Pancreas (tissue), 10 donors: Measurements from ENCODE around the gene CELF3. TPM values are rescaled to one million over a fixed set of nuclear protein-coding genes. Genes with fewer than 3 reads are reported as not detected.
"Not testable (repeated sequence)": the region's sequence is repeated elsewhere in the genome, so short reads cannot be mapped to it uniquely, and the experiment has no call there.

Source experiments
- ATAC-seq, 4 donors: fragments of 200-7000 bp; cut with Tn5 transposase; one replicate each; pipeline versions ENCODE4 v1.8.0 to v1.9.1; 2020; ENCODE audit warnings: mild to moderate bottlenecking in 4 of 4, moderate library complexity in 4 of 4
- DNase-seq, 6 donors: peaks; one replicate each; pipeline ENCODE4 v3.0.0-alpha.2; 2020
- FAIRE-seq: peaks from 2 replicates; lab custom pipeline; 2012; peaks lifted over from hg19 to GRCh38; lab: Jason Lieb, UNC
- H3K27ac ChIP-seq, 4 donors: fragments of 200-600 bp; sonication (generic); 1 replicate in 3 of 4; 2 replicates in 1 of 4; pipeline versions ENCODE4 v1.5.0 to v1.8.0; 2020
- H3K27me3 ChIP-seq, 4 donors: fragments of 200-600 bp; one replicate each; pipeline ENCODE4 v1.8.0; 2021
- H3K36me3 ChIP-seq, 3 donors: fragments of 200-600 bp; sonication (generic) in 1 of 3; one replicate each; pipeline versions ENCODE4 v1.5.0 to v1.8.0; 2020 to 2021
- H3K4me1 ChIP-seq, 3 donors: fragments of 200-600 bp; one replicate each; pipeline ENCODE4 v1.8.0; 2021
- H3K4me3 ChIP-seq, 4 donors: fragments of 200-600 bp; sonication (generic) in 2 of 4; one replicate each; pipeline versions ENCODE4 v1.5.0 to v1.8.0; 2020 to 2021
- H3K9me3 ChIP-seq, 4 donors: fragments of 200-600 bp; one replicate each; pipeline ENCODE4 v1.8.0; 2021
- CTCF ChIP-seq, 4 donors: fragments of 200-600 bp; sonication (generic) in 3 of 4; IDR thresholded peaks; one replicate each; pipeline versions ENCODE4 v1.5.0 to v1.8.0; 2021; ENCODE audit warnings: antibody characterized with exemption in 4 of 4
- WGBS, 2 donors: extraction: QIAGEN DNeasy Blood & Tissue Kit; methylation state at CpG; one replicate each; pipeline ENCODE4 v1.1.7; 2013; 5-methylcytosine and 5-hydroxymethylcytosine counted together
- intact Hi-C, 3 donors: fragments of 100-400 bp; cut with DNase I; formaldehyde crosslinking; loops; one replicate each; pipeline versions ENCODE4 v1.11.1 to v1.14.2; 2022
- polyA plus RNA-seq, 2 donors: library from polyadenylated mRNA; stranded (reverse); fragments of 200-250 nt; gene quantifications; one replicate each; pipeline ENCODE4 v1.2.3, GENCODE V29; 2013
- total RNA-seq, 6 donors: library from RNA; stranded (reverse); fragmentation: NEBNext Ultra II Directional in 4 of 6; extraction: Animal tissue kit (Norgen Biotek cat#: 25700) in 4 of 6; gene quantifications; one replicate each; pipeline versions ENCODE4 v1.2.1 to v1.2.4, GENCODE V29; 2021 to 2023
- donor health status: healthy with polysubstance abuse.
- donor health status: DM: no; HTN: no; CAD: no; lungs with moderate emphysema.
- donor health status: DM: no; HTN: no; CAD: no.
- donor health status: control.
- donor health status: control.
- donor health status: Bipolar disorder and iron deficiency.
- donor health status: DM: yes; HTN: yes; CAD: no.
- donor health status: DM: no; HTN: no; CAD: no.
- donor health status: DM: no; HTN: no; CAD: no.
- donor health status: DM: yes; HTN: yes; CAD: no.

The CELF3 gene
- total and polyA plus RNA-seq, 8 donors: 1.1 to 76.3 (median 5.9) TPM

DNA sequence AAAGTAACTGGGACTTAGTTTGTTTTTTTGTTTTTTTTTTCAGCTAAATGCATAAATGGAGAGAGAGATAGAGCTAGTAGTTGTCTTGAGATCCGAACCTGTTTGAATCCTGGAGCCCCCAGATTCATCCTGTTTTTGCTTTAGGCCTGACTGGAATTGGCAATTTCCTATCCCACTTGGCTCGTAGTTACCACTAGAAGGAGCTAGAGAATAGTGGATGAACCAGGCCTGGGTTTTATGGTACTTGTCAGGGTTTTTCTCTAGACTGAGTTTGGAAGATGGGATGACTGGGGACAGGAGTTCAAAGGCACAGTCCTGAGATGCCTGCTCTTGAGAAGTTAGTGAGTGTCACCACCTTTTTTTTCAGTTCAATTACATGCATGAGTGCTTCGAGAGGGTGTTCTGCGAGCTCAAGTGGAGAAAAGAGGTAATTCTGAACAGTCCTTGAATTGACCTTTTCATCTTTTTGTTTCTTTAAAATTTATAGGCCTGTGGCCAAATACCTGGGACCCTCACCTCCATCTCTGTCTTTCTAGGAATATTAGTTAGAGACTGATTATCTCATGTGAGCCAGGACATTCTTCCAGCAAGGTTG is 23.4 kb downstream of the CELF3 start:
- no peak for FAIRE-seq

GRCh38 chr1:151692226-151692625 is 24.4 kb downstream of the CELF3 start:
- FAIRE-seq (no peak), ATAC-seq (no peak), DNase-seq (no peak)
- intact Hi-C loops: no loop called here
- Histone ChIP-seq H3K9me3 (no peaks in the 10 kb centered on the region), H3K27ac (no peak overlapping the region), H3K27me3 (no peaks in the 10 kb centered on the region), H3K36me3 (peaks cover 0 to 11% (median under 1%) of the 10 kb centered on the region in 3 donors), H3K4me1 (no peaks in the 10 kb centered on the region), H3K4me3 (no peak overlapping the region)
- WGBS, 2 donors: 89 to 95% methylated on average over 3 of the region's 3 CpGs
- no peak for TF ChIP-seq CTCF (IDR thresholded peaks at IDR 0.05)

More for the DNA sequence above, 23.4 kb downstream of the CELF3 start:
- DNase-seq (no peak), ATAC-seq (peak in 3 of 4 donors; percentile 66 to 72 (median 69))
- 79% methylated on average over 4 of the region's 4 CpGs for WGBS, 2 donors
- Histone ChIP-seq H3K27me3 (no peaks in the 10 kb centered on the region), H3K36me3 (peaks cover 0 to 11% (median 4%) of the 10 kb centered on the region in 3 donors), H3K27ac (no peak overlapping the region), H3K9me3 (no peaks in the 10 kb centered on the region), H3K4me3 (no peak overlapping the region), H3K4me1 (no peaks in the 10 kb centered on the region)
- intact Hi-C loops: no loop called here
- TF ChIP-seq CTCF (IDR thresholded peaks at IDR 0.05): peak in 2 of 4 donors; percentile 31 to 35

- no peak for DNase-seq
- Histone ChIP-seq H3K27ac (no peak overlapping the region), H3K9me3 (no peaks in the 10 kb centered on the region), H3K4me3 (no peak overlapping the region), H3K27me3 (no peaks in the 10 kb centered on the region), H3K4me1 (no peaks in the 10 kb centered on the region), H3K36me3 (peaks cover 0 to 17% (median 8%) of the 10 kb centered on the region in 3 donors)
- WGBS, 2 donors: 80 to 85% methylated on average over 4 of the region's 4 CpGs
- intact Hi-C loops: no loop called here
- no peak for TF ChIP-seq CTCF (IDR thresholded peaks at IDR 0.05)
- ATAC-seq: no peak
- no peak for FAIRE-seq
Observed at GRCh38 chr1:151689494-151689893, 27.1 kb downstream of the CELF3 start.

GRCh38 chr1:151686561-151686960 is 30.0 kb downstream of the CELF3 start:
- H3K27ac ChIP-seq: no peak overlapping the region
- no peak for FAIRE-seq
- intact Hi-C loops: no loop called here
- no peaks in the 10 kb centered on the region for H3K27me3 ChIP-seq
- no peak for TF ChIP-seq CTCF (IDR thresholded peaks at IDR 0.05)
- WGBS, 2 donors: 80 to 87% methylated on average over 2 of the region's 2 CpGs
- no peaks in the 10 kb centered on the region for H3K4me1 ChIP-seq
- no peak for DNase-seq
- peaks cover 0 to 17% (median 8%) of the 10 kb centered on the region in 3 donors for H3K36me3 ChIP-seq
- no peak for ATAC-seq
- H3K4me3 ChIP-seq: no peak overlapping the region
- no peaks in the 10 kb centered on the region for H3K9me3 ChIP-seq

DNA sequence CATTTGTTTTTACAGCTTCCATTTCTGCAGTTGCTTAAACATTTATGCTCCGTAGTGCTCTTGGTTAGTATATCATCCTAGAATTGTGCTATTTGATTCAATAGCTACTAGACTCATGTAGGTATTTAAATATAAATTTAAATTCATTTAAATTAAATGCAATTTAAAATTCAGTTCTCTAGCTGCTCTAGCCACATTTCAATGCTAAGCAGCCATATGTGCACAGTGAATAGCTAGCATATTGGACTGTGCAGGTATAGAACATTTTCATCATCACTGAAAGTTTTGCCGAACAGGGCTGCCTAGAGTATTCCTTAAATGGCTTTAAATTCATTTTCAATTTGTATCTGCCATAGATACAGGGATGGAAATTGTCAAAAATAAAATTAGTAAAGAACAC is 32.5 kb downstream of the CELF3 start:
- no peaks in the 10 kb centered on the region for H3K27me3 ChIP-seq
- FAIRE-seq (no peak), DNase-seq (no peak), ATAC-seq (no peak)
- no peak overlapping the region for H3K27ac ChIP-seq
- H3K4me1 ChIP-seq: no peaks in the 10 kb centered on the region
- H3K9me3 ChIP-seq: no peaks in the 10 kb centered on the region
- WGBS, 2 donors: 95 to 98% methylated on average over 2 of the region's 2 CpGs
- no peak overlapping the region for H3K4me3 ChIP-seq
- intact Hi-C loops: no loop called here
- TF ChIP-seq CTCF (IDR thresholded peaks at IDR 0.05): no peak
- peaks cover 0 to 17% (median 8%) of the 10 kb centered on the region in 3 donors for H3K36me3 ChIP-seq

DNA sequence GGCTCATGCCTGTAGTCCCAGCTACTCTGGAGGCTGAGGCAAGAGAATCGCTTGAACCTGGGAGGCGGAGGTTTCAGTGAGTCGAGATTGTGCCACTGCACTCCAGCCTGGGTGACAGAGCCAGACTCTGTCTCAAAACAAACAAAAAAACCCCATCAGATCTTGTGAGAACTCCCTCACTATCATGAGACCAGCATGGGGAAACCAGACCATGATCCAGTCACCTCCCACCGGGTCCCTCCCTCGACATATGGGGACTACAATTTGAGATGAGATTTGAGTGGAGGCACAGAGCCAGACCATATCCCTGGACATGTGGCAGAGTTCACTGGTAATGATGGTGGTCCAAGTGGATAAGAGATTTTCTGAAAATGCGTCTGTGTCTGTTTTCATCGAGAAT is 33.7 kb downstream of the CELF3 start:
- peaks cover 0 to 17% (median 8%) of the 10 kb centered on the region in 3 donors for H3K36me3 ChIP-seq
- H3K9me3 ChIP-seq, intact Hi-C loops, FAIRE-seq, DNase-seq, H3K27ac ChIP-seq, H3K4me1 ChIP-seq, H3K27me3 ChIP-seq, ATAC-seq, H3K4me3 ChIP-seq: not testable (repeated sequence)
- 87 to 93% methylated on average over 7 of the region's 7 CpGs for WGBS, 2 donors
